Esophagus squamous epithelium (tissue), 4 donors: Measurements from ENCODE around the gene SKA2.

Experiments used
- CTCF ChIP-seq, 6 experiments: fragments of 450-650 bp in 4 of 6; fragments of 200-600 bp in 2 of 6; sonication (generic) in 2 of 6; IDR thresholded peaks; one replicate each; pipeline ENCODE4 v1.5.1; 2016 to 2019; ENCODE audit warnings: antibody characterized with exemption in 6 of 6, mild to moderate bottlenecking in 4 of 6, moderate library complexity in 4 of 6
- POLR2A ChIP-seq, 4 donors: fragments of 450-650 bp; IDR thresholded peaks; one replicate each; pipeline ENCODE4 v1.6.1; 2017; ENCODE audit warnings: antibody characterized with exemption in 4 of 4, mild to moderate bottlenecking in 4 of 4, moderate library complexity in 3 of 4

DNA sequence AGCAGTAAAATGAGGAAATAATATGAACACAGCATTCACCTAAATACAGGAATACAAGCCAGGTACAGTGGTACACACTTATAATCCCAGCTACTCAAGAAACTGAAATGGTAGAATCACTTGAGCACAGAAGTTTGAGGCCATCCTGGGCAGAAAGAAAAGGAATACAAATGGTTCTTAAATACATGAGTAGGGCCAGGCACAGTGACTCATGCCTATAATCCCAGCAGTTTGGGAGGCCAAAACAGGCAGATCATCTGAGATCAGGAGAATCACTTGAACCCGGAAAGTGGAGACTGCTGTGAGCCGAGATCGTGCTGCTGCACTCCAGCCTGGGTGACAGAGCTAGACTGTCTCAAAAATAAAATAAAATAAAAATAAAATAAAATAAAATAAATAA, 31.9 kb upstream of the SKA2 start:
- TF ChIP-seq CTCF (IDR thresholded peaks at IDR 0.05) (no peak), POLR2A (IDR thresholded peaks at IDR 0.05) (no peak)
